GM12878 (cell line): ENCODE data around the gene ELMOD2. TPM values are rescaled to one million over a fixed set of nuclear protein-coding genes. Genes with fewer than 3 reads are reported as not detected.
"Not testable (repeated sequence)": the region's sequence is repeated elsewhere in the genome, so short reads cannot be mapped to it uniquely, and the experiment has no call there.

Experiments
- ATAC-seq: fragments of 200-7000 bp; cut with Tn5 transposase; 3 replicates; pipeline ENCODE4 v1.9.1; 2020; ENCODE audit warnings: mild to moderate bottlenecking, moderate library complexity
- BruUV-seq: library from RNA; stranded (reverse); fragments of 400-500 nt; replicated peaks from 2 replicates; lab custom pipeline; 2021; lab: Mats Ljungman, UMichigan
- CTCF ChIA-PET: fragments of 300-600 bp; sonication (Branson Sonifier 250); formaldehyde crosslinking; extraction: SDS; loops from one replicate; lab custom pipeline; 2021; ENCODE audit warnings: inconsistent platforms; lab: Yijun Ruan, JAX
- POLR2A ChIA-PET: fragments of 350-600 bp; formaldehyde crosslinking; extraction: SDS; loops from one replicate; lab custom pipeline; 2021; ENCODE audit warnings: inconsistent platforms; lab: Charles Lee
- RAD21 ChIA-PET: fragments of 300-600 bp; sonication (Branson Sonifier 250); formaldehyde crosslinking; loops from one replicate; lab custom pipeline; 2023; ENCODE audit warnings: antibody characterized with exemption; ENCODE audit not compliant: unreplicated experiment; lab: Charles Lee
- SMC1A ChIA-PET: fragments of 300-600 bp; sonication (Branson Sonifier 250); formaldehyde crosslinking; loops from one replicate; lab custom pipeline; 2023; ENCODE audit not compliant: unreplicated experiment, uncharacterized antibody; lab: Charles Lee
- DNase-seq: peaks from one replicate; pipeline ENCODE4 v3.0.0-alpha.2; 2011; ENCODE audit warnings: low read depth, low spot score
- FAIRE-seq: peaks from 3 replicates; lab custom pipeline; 2011; peaks lifted over from hg19 to GRCh38; lab: Jason Lieb, UNC
- H2AFZ ChIP-seq: 2 replicates; pipeline ENCODE4 v1.6.0; 2011; ENCODE audit warnings: low read depth, low read length, control low read depth; ENCODE audit not compliant: control insufficient read depth
- H3K27ac ChIP-seq: 2 replicates; pipeline ENCODE4 v1.5.1; 2011; ENCODE audit warnings: control low read depth; ENCODE audit not compliant: control insufficient read depth, insufficient read depth
- H3K27me3 ChIP-seq, 2 experiments: replicated peaks in 1 of 2; 2 replicates each; pipeline versions ENCODE4 v1.6.0 to v1.6.1; 2011; ENCODE audit warnings: low read length in 1 of 2; ENCODE audit not compliant: control insufficient read depth in 2 of 2, insufficient read depth in 2 of 2
- H3K36me3 ChIP-seq, 2 experiments: 2 replicates each; pipeline ENCODE4 v1.5.1; 2011; ENCODE audit warnings: low read length in 1 of 2; ENCODE audit not compliant: control insufficient read depth in 2 of 2, insufficient read depth in 2 of 2
- H3K4me1 ChIP-seq: 2 replicates; pipeline ENCODE4 v1.6.1; 2011; ENCODE audit warnings: mild to moderate bottlenecking, low read length, moderate library complexity, mixed read lengths; ENCODE audit not compliant: control insufficient read depth, insufficient read depth
- H3K4me2 ChIP-seq: 2 replicates; pipeline ENCODE4 v1.6.0; 2011; ENCODE audit warnings: control low read depth; ENCODE audit not compliant: control insufficient read depth, insufficient read depth
- H3K4me3 ChIP-seq: fragments of 200-600 bp; sonication (generic); 2 replicates; pipeline ENCODE4 v1.5.1; 2016
- H3K79me2 ChIP-seq: 2 replicates; pipeline ENCODE4 v1.6.0; 2011; ENCODE audit warnings: low read length; ENCODE audit not compliant: control insufficient read depth, insufficient read depth
- H3K9ac ChIP-seq: 2 replicates; pipeline ENCODE4 v1.8.0; 2011; ENCODE audit warnings: low read length, control low read depth, mixed read lengths; ENCODE audit not compliant: control insufficient read depth, insufficient read depth
- H3K9me3 ChIP-seq: replicated peaks from 3 replicates; pipeline ENCODE4 v1.5.1; 2011; ENCODE audit warnings: mild to moderate bottlenecking, low read length; ENCODE audit not compliant: control insufficient read depth, insufficient read depth
- H4K20me1 ChIP-seq: 2 replicates; pipeline ENCODE4 v1.6.0; 2011; ENCODE audit not compliant: control insufficient read depth, insufficient read depth
- BHLHE40 ChIP-seq, 2 experiments: fragments of 450-650 bp in 1 of 2; IDR thresholded peaks; 2 replicates each; pipeline ENCODE4 v1.6.1; 2011 to 2017; ENCODE audit warnings: low read depth in 2 of 2, borderline replicate concordance in 1 of 2, improper control_type of control experiment in 1 of 2, low read length in 1 of 2, mild to moderate bottlenecking in 1 of 2
- FOXK2 ChIP-seq: fragments of 450-650 bp; IDR thresholded peaks from 2 replicates; pipeline ENCODE4 v1.6.1; 2017; ENCODE audit warnings: mild to moderate bottlenecking, moderate library complexity
- HDAC6 ChIP-seq: fragments of 200-600 bp; sonication (generic); IDR thresholded peaks from one replicate; pipeline ENCODE4 v1.8.0; 2017; ENCODE audit warnings: antibody characterized with exemption; ENCODE audit not compliant: unreplicated experiment
- SREBF2 ChIP-seq: IDR thresholded peaks from 2 replicates; pipeline ENCODE4 v1.6.1; 2012; ENCODE audit warnings: mild to moderate bottlenecking, low read length
- WGBS: methylation state at CpG from one replicate; pipeline ENCODE4 v1.1.6; 2016; ENCODE audit warnings: low lambda C conversion rate; ENCODE audit not compliant: insufficient replicate concordance, insufficient coverage; ENCODE audit errors: missing lambda C conversion rate; 5-methylcytosine and 5-hydroxymethylcytosine counted together
- in situ Hi-C: fragments of 300-500 bp; cut with MboI; formaldehyde crosslinking; loops from 9 replicates; pipeline ENCODE4 v1.14.3; 2018; ENCODE audit warnings: mixed read lengths
- intact Hi-C: fragments of 100-400 bp; cut with micrococcal nuclease; formaldehyde crosslinking; loops from one replicate; pipeline ENCODE4 v1.14.2; 2022; ENCODE audit not compliant: unreplicated experiment
- polyA plus RNA-seq, 11 experiments: library from polyadenylated mRNA; depleted of rRNA in 4 of 11; unstranded in 6 of 11; stranded (reverse) in 5 of 11; fragments of >200 nt; fragmentation: Nextera tagmentation in 4 of 11; fragmentation: Illumina TruSeq in 1 of 11; extraction: Ambion mirVana in 4 of 11; extraction: Trizol in 1 of 11; gene quantifications; 1 replicate in 1 of 11; 2 replicates in 10 of 11; pipeline versions ENCODE4 v1.2.1 to v1.2.3, GENCODE V29; 2011 to 2016; ENCODE audit warnings: inconsistent platforms in 2 of 11, missing spikeins in 2 of 11, low read depth in 1 of 11
- total RNA-seq, 4 experiments: library from RNA; depleted of rRNA in 3 of 4; stranded (reverse); fragments of >200 nt in 3 of 4; fragmentation: Illumina TruSeq in 1 of 4; extraction: Trizol in 1 of 4; gene quantifications; 2 replicates each; pipeline versions ENCODE4 v1.2.1 to v1.2.3, GENCODE V29; 2013 to 2021
- TF ChIP-seq, protein P1 (sequence below), 3 experiments: IDR thresholded peaks in 2 of 3; conservative IDR thresholded peaks in 1 of 3; 2 replicates each; pipeline ENCODE4 v1.5.1; 2011; ENCODE audit warnings: low read depth in 3 of 3, low read length in 3 of 3, mild to moderate bottlenecking in 3 of 3, control low read depth in 2 of 3, moderate library complexity in 2 of 3, inconsistent platforms in 1 of 3, mixed read lengths in 1 of 3; ENCODE audit not compliant: control insufficient read depth in 2 of 3, insufficient read depth in 1 of 3; ENCODE audit errors: extremely low read depth in 1 of 3
- TF ChIP-seq, protein P2 (sequence below): fragments of 150-350 bp; IDR thresholded peaks from 2 replicates; pipeline ENCODE4 v1.6.1; 2014; ENCODE audit warnings: mild to moderate bottlenecking, low read depth, low read length
- TF ChIP-seq, protein P3 (sequence below): IDR thresholded peaks from 2 replicates; pipeline ENCODE4 v1.6.1; 2012; ENCODE audit warnings: low read depth, low read length, improper control_type of control experiment

ELMOD2 gene
- total and polyA plus RNA-seq, 10 of the 15 experiments (the other 5 are each of a cell fraction or from before 2014, with no cell fraction given), result 6.5 to 16.7 (median 12.7) TPM

DNA sequence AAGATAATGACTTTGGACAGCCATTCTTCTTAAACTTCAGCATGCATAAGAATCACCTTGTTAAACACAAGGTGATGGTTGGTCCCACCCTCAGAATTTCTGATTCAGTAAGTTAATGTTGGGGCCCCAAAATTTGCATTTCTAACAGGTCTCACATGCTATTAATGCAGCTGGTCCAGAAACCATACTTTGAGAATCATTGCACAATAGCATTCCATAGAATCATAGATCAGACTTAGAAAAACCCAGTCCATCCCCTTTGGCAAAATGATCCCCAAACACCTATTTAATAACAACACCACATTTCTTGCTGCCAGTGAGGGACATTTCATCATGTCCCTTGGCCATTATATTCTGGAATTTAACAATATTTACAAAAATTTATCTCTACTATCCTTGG is 19.7 kb upstream of the ELMOD2 start (continued):
- TF ChIP-seq HDAC6, result no peak

DNA sequence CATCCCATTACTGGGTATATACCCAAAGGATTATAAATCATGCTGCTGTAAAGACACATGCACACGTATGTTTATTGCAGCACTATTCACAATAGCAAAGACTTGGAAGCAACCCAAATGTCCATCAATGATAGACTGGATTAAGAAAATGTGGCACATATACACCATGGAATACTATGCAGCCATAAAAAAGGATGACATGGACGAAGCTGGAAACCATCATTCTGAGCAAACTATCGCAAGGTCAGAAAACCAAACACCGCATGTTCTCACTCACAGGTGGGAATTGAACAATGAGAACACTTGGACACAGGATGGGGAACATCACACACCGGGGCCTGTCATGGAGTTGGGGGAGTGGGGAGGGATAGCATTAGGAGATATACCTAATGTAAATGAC is 10.2 kb upstream of the ELMOD2 start:
- DNase-seq, H3K27me3 ChIP-seq, H3K79me2 ChIP-seq, H4K20me1 ChIP-seq, FAIRE-seq, H3K9ac ChIP-seq, H3K27ac ChIP-seq, H2AFZ ChIP-seq, CTCF ChIA-PET, intact Hi-C loops, H3K36me3 ChIP-seq, SMC1A ChIA-PET, in situ Hi-C loops, POLR2A ChIA-PET, H3K4me3 ChIP-seq, H3K4me1 ChIP-seq, ATAC-seq, BruUV-seq, H3K4me2 ChIP-seq, RAD21 ChIA-PET, H3K9me3 ChIP-seq: not testable (repeated sequence)
- 56% methylated on average over 5 of the region's 5 CpGs for WGBS

DNA sequence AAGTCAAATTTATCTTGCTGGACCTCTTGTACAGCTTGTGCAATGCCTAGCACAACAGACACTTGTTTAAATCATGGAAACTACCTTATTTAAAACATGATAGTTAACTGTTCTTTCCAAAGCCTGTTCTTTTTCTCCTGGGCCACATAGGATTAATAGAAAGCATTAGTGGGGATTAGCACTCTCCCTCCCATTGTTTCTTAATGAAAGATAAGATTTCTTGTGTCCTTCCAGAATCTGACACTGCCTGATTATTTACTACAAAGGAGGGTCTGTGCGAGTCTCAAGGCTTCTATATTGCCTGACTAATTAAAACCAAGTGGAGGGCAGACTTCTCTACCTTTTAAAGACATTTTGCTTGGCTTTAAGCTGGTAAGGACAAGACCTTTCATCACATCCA is 8.5 kb upstream of the ELMOD2 start:
- Histone ChIP-seq H3K4me2 (no peak overlapping the region), H3K79me2 (no peaks in the 10 kb centered on the region), H4K20me1 (no peaks in the 10 kb centered on the region), H2AFZ (no peak overlapping the region), H3K36me3 (no peaks in the 10 kb centered on the region), H3K9ac (no peak overlapping the region), H3K27ac (no peak overlapping the region), H3K4me3 (no peak overlapping the region), H3K4me1 (no peaks in the 10 kb centered on the region), H3K27me3 (no peaks in the 10 kb centered on the region), H3K9me3 (no peaks in the 10 kb centered on the region)
- intact Hi-C loops (no loop called here), in situ Hi-C loops (no loop called here)
- CTCF ChIA-PET, result interaction anchor here (1.1 kb wide), 1 partner anchor 155 kb away, joined by 5 read pairs; no protein-coding TSS in a partner anchor
- 0% methylated on average over 1 of the region's 1 CpG for WGBS
- DNase-seq (no peak), FAIRE-seq (no peak), ATAC-seq (no peak)
- POLR2A ChIA-PET, result no interaction called here
- TF ChIP-seq BHLHE40 (IDR thresholded peaks at IDR 0.05; ENCODE audit: borderline replicate concordance in 1 of 2, low read depth in 2 of 2, low read length in 1 of 2) (no peak), SREBF2 (no peak), FOXK2 (no peak)
- TF ChIP-seq, protein P1, sequence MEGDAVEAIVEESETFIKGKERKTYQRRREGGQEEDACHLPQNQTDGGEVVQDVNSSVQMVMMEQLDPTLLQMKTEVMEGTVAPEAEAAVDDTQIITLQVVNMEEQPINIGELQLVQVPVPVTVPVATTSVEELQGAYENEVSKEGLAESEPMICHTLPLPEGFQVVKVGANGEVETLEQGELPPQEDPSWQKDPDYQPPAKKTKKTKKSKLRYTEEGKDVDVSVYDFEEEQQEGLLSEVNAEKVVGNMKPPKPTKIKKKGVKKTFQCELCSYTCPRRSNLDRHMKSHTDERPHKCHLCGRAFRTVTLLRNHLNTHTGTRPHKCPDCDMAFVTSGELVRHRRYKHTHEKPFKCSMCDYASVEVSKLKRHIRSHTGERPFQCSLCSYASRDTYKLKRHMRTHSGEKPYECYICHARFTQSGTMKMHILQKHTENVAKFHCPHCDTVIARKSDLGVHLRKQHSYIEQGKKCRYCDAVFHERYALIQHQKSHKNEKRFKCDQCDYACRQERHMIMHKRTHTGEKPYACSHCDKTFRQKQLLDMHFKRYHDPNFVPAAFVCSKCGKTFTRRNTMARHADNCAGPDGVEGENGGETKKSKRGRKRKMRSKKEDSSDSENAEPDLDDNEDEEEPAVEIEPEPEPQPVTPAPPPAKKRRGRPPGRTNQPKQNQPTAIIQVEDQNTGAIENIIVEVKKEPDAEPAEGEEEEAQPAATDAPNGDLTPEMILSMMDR (IDR thresholded peaks at IDR 0.05 in 2 of 3, conservative IDR thresholded peaks at IDR 0.05 in 1 of 3; ENCODE audit: control insufficient read depth in 2 of 3, extremely low read depth in 1 of 3, insufficient read depth in 1 of 3, low read depth in 3 of 3, low read length in 3 of 3), result no peak
- TF ChIP-seq, protein P2, sequence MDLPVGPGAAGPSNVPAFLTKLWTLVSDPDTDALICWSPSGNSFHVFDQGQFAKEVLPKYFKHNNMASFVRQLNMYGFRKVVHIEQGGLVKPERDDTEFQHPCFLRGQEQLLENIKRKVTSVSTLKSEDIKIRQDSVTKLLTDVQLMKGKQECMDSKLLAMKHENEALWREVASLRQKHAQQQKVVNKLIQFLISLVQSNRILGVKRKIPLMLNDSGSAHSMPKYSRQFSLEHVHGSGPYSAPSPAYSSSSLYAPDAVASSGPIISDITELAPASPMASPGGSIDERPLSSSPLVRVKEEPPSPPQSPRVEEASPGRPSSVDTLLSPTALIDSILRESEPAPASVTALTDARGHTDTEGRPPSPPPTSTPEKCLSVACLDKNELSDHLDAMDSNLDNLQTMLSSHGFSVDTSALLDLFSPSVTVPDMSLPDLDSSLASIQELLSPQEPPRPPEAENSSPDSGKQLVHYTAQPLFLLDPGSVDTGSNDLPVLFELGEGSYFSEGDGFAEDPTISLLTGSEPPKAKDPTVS, result no peak
- TF ChIP-seq, protein P3, sequence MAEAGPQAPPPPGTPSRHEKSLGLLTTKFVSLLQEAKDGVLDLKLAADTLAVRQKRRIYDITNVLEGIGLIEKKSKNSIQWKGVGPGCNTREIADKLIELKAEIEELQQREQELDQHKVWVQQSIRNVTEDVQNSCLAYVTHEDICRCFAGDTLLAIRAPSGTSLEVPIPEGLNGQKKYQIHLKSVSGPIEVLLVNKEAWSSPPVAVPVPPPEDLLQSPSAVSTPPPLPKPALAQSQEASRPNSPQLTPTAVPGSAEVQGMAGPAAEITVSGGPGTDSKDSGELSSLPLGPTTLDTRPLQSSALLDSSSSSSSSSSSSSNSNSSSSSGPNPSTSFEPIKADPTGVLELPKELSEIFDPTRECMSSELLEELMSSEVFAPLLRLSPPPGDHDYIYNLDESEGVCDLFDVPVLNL, result no peak
- SMC1A ChIA-PET, result no interaction called here
- no TSS peak for BruUV-seq
- RAD21 ChIA-PET, result no interaction called here
